HG02678 (cell line): ENCODE data around the gene PTPA.
"Not testable (repeated sequence)": the region's sequence is repeated elsewhere in the genome, so short reads cannot be mapped to it uniquely, and the experiment has no call there.

Source experiments
- ATAC-seq: cut with Tn5 transposase; IDR thresholded peaks from one replicate; pipeline ENCODE4 v1.9.1; 2021; ENCODE audit warnings: mild to moderate bottlenecking, moderate library complexity; ENCODE audit not compliant: unreplicated experiment

The PTPA gene

DNA sequence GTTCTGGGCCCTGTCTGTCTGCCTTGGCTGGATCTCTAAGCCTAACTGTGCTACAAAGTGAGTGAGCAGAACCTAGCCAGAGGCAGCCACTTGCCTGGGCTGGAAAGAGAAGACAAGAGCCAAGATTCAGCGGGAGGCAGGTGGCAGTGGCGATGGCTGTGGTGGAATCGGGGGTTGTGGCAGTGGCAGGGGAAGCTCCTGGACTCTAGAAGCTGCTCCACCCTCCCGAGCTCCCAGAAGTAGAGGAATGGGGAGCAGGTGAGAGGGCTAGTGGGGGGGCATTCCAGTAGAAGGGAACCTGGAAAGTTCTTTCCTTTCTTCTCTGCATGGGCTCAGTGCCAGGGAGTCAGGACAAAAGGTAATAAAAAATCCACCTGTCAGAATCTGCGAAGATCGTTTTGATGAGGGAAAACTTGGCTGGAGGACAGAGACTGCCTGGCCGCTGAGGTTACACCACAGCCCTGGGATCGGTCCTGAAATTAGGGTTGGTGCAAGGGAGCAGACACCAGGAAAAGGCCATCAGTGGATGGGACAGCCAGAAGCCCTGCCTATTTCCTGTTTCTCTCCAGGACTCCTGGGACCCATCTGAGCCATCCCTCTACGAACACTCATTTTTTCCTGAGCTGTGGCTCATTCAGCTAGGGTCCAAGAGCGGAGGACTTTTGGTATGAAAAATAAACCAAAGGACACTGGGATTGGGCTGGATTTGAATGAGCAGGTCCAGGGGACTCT lies 2.2 kb upstream of the PTPA start:
- ATAC-seq: no peak

DNA sequence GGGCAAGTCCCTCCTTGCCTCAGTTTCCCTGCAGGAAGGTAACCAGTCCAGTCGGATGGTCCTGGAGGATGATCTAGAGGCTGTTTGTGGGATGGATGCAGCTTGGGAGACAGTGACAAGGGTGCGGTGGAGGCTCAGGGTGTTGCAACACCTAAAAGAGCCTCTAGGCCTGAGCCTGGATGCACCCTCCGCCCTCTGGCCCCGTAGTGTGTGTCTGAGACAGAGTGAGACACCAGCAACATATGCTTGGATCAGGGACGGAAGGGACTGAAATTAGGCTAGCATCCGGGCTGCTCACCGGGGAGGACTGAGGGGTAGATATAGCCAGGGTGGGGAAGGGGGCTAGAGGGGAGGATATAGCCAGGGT lies 1.7 kb upstream of the PTPA start:
- ATAC-seq: no peak

DNA sequence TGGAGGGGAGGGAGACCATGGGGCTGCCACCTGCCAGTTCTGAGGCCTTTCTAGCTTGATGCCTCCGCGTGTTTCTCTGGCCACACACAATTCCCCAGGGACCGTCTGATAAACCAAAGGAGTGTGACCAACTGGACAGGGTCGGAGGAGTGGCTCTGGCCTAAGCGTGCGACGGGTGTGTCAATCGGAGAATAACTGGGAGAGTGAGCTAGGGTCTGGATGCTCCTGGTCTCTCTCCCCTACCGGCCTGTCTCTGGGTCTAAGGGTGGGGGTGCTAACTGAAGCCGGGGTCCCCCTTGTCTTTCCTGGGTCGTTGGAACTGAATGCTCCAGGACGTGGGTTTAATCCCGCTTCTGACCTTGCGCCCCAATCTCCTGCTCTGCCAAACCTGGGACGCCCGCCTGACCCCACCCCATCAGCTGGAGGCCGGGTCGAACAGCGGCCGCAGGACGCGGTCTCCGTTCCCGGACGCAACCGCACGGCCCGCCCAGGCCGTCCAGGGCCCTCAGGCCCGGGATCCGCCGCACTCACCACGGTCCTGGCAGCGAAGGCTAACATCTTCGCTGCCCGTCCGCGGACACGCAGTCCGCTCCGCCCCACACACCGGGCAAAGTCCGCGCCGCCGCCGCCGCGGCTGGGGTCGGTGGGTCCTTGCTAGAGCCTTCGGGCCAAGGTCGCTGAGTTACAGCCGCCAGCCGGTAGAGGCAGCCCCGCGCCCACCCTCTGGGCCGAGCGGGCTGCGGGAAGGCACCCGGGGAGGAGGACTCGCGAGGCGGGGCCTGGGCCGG lies 1.1 kb upstream of the PTPA start:
- ATAC-seq: peak; percentile 1

DNA sequence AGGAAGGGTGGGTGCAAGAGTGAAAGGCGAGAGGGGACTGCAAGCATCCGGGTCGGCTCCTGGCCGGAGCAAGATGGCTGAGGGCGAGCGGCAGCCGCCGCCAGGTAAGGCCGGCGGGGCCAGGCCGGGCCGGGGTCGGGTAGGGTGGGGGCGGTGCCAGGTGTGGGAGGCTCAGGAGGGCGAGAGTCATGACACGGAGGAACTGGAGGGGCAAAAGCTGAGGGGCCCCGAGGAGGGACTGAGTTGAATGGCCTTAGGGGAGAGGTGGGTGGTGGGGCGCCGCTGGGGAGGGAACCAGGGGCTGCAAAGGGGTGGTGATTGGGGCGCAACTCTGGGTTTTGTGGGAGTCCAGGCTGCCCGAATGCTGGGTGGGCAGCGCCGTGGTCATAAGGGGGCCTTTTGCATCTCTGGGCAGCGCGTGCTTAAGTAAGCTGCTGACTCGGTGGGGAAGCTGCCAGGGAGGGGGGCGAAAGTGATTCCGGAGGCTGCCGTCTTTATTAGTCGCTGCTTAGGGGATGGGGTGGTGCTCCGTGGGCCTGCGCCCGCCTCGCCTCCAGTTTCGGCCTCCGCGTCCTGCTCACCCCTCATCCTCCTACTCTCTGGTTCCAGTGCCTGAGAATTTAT lies 425 bp downstream of the PTPA start:
- no peak for ATAC-seq

DNA sequence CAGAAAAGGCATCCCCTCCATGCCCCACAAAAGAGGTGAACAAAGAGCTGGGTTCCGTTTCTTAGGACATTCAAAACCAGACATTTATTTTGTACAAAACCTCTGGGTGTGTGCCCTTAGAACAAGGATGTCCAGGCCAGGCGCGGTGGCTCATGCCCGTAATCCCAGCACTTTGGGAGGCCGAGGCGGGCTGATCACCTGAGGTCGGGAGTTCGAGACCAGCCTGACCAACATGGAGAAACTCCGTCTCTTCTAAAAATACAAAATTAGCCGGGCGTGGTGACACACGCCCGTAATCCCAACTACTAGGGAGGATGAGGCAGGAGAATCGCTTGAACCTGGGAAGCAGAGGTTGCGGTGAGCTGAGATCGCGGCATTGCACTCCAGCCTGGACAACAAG lies 1.3 kb downstream of the PTPA start:
- not testable (repeated sequence) for ATAC-seq

DNA sequence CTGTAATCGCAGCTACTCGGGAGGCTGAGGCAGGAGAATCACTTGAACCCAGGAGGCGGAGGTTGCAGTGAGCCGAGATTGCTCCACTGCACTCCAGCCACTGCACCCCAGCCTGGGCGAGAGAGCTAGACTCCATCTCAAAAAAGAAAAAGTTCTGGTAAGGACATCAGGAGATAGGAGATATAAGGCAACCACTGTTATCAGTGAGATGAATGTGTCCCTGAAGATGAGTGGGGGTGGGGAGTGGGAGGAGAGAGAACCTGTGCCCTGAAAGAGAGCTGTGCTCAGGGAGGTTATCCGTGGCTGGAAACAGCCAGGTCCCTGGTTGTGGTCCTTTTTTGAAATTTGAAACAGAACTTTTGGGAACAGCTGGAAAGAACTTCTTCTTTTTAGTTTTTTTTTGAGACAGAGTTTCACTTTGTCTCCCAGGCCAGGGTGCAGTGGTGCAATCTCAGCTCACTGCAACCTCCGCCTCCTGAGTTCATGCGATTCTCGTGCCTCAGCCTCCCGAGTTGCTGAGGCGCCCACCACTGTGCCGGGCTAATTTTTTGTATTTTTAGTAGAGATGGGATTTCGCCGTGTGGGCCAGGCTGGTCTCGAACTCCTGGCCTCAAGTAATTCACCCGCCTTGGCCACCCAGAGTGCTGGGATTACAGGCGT lies 2.6 kb downstream of the PTPA start:
- no peak for ATAC-seq

DNA sequence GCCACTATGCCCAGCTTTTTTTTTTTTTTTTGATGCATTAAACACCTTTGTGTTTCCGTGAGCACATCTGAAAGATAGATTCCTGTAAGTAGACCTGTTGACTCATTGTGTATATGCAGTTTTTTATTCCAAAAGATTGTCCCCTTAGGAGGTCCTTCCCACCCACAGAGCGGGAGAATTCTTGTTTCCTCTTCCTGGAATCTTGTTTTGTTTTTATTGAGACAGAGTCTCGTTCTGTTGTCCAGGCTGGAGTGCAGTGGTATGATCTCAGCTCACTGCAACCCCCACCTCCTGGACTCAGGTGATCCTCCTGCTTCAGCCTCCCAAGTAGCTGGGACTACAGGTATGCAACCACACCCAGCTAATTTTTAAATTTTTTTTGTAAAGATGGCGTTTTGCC lies 7.6 kb downstream of the PTPA start:
- ATAC-seq: no peak

DNA sequence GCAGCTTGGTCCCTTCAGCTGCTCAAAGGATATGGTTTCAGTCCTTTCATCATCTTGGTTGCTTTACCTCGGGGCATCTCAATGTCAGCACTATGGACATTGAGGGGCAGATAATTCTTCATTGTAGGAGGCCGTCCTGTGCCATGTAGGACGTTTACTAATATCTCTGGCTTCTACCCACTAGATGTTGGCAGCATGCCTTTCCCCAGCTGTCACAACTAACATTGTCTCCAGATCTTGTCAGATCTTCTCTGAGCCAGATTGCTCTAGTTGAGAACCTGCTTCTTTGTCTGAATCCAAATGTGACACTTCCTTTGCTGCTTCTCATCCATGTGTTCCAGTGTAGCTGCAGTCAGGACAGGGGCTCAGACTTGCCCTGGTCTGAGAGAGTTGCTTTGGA lies 10.3 kb downstream of the PTPA start:
- no peak for ATAC-seq

DNA sequence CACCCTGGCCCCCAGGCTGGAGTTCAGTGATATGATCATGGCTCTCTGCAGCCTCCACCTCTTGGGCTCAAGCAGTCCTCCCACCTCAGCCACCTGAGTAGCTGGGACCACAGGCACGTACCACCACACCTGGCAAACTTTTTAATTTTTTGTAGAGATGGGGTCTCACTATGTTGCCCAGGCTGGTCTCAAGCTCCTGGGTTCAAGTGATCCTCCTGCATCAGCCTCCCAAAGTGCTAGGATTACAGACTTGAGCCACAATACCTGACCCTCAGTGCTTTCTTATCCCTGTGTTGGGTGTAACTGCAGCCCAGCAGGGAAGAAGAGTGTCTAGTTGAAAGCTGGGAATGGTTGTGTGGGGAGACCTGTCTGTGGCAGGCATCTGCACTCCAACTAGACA lies 10.9 kb downstream of the PTPA start:
- no peak for ATAC-seq

DNA sequence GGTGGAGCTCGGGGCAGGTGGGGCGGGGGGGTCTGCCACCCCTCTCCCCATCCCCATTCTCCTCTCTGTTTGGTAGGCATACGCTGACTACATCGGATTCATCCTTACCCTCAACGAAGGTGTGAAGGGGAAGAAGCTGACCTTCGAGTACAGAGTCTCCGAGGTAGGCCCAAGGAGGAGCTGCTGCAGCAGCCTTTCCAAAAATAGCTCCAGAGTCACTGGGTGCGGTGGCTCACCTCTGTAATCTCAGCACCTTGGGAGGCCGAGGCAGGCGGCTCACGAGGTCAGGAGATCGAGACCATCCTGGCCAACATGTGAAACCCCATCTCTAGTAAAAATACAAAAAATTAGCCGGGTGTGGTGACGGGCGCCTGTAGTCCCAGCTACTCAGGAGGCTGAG lies 11.8 kb downstream of the PTPA start:
- ATAC-seq: not testable (repeated sequence)

DNA sequence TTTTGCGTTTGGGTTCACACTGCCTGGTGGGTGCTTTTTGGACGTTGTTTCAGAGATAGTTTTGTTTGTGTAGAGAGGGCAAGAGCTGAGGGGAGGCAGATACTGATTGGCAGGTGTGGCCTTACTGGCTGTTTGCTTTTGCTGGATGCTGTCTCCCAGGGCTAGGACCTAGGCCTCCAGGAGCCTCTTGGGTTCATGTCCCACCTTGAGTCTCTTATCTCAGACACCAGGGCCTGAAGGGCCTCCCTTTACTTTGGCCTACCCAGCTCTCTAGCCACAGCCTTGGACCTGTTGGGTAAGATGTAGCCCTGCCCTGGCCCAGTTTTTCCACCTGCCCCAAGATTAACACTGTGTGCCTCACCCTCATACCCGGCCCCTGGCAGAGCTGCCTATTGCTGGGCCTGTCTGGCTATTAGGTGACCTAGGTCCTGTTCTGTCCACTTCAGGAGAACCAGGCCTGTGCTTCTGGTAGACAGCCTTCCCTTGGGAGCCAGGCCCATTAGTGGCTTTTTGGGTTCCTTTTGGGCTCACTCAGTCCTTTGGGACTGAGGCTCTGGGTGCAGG lies 13.4 kb downstream of the PTPA start:
- no peak for ATAC-seq

DNA sequence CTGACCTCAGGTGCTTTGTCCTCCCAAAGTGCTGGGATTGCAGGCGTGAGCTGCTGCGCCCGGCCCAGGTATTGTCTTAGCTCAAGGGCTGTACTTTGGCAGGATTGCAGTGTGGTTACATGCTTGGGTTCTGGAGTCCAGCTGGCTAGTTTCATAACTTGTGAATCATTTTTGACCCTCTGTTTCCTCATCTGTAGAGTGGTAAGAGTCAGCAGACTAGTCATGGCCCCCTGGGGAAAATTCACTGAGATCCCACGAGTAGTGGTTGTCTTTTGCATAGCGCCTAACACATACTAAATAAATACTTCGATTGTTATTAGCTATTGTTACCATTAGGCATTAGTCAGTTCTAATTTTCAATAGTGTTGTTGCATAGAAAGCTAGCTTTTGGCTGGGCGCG lies 14.3 kb downstream of the PTPA start:
- ATAC-seq: no peak

DNA sequence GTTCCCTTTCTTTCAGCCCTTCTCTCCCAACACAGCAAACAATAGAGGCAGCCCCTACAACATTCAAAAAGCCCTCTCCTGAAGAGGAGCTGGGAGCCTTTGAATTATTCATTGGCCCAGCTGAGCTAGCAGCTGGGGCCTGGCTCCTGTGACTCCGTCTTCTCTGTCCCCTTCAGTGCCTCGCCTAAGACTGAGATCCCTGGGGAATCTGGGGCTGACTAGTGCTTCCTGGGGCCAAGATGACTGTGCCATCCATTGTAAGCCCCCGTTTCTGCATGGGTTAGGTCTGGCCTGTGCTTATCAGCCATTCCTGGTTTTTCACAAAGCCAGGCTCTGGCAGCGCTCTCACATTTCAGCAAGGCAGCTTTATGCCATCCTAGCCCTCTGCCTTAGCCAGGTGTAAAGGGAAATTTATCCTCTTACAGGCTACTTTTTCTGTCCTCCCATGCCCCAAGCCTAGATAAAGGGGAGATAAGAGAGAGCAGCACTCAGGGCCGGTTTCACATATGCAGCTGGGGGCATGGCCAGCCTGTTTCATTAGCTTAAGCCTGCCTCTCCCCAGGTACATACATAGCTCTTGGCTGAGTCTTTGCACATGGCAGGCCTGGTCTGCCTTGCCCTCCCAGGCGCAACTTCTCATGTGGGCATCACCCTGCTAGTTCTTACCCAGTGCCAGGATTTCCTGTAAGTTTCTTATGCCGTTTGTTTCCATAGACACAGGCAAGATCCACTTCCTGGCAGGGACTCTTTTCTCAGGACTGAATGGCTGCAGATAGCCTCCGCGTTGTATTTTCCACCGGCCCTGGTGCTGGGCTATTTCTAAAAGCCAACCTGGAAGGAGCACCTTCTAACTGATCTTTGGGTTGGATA lies 15.8 kb downstream of the PTPA start:
- ATAC-seq: no peak

DNA sequence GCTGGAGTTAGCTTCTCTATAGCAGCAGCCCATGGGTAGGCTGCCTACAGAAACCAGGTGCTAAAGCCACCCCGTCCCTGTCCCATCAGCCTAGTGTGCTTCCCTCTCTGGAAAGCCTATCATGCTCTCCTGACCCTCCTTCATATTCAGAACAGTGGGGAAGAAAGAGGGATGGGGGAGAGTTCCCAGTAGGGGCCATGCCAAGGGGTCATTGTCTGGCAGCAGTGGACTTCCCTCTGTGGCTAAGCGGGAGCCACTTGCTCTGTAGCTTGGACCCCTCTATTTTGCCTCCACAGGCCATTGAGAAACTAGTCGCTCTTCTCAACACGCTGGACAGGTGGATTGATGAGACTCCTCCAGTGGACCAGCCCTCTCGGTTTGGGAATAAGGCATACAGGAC lies 17.5 kb downstream of the PTPA start:
- no peak for ATAC-seq

DNA sequence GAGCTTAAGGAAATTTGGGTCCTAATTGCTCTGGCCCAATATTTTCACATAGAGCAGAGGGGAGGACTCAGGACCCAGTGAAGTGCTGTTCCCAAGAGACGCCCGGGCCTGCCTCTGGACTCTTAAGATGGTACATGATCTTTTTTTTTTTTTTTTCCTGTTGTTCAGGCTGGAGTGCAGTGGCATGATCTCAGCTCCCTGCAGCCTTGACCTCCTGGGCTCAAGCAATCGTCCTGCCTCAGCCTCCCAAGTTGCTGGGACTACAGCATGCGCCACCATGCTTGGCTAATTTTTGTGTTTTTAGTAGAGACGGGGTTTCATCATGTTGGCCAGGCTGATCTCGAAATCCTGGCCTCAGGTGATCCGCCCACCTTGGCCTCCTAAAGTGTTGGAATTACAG lies 19.1 kb downstream of the PTPA start:
- not testable (repeated sequence) for ATAC-seq

DNA sequence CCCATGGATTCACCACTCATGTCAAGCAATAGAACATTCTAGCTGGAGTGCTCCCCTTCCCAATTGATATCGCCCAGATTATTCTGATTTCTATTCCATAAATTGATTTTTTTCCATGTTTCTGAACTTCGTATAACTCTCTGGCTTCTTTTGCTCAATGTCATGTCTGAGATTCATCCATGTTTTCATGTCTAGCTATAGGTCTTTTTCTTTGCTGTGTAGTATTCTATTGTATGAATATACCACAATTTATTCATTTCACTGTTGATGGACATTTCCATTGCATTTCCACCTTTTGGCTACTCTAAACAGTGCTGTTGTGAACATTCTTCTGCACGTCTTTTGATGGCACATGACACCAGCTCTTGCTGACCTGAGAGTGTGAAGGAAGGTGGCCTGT lies 19.6 kb downstream of the PTPA start:
- no peak for ATAC-seq

DNA sequence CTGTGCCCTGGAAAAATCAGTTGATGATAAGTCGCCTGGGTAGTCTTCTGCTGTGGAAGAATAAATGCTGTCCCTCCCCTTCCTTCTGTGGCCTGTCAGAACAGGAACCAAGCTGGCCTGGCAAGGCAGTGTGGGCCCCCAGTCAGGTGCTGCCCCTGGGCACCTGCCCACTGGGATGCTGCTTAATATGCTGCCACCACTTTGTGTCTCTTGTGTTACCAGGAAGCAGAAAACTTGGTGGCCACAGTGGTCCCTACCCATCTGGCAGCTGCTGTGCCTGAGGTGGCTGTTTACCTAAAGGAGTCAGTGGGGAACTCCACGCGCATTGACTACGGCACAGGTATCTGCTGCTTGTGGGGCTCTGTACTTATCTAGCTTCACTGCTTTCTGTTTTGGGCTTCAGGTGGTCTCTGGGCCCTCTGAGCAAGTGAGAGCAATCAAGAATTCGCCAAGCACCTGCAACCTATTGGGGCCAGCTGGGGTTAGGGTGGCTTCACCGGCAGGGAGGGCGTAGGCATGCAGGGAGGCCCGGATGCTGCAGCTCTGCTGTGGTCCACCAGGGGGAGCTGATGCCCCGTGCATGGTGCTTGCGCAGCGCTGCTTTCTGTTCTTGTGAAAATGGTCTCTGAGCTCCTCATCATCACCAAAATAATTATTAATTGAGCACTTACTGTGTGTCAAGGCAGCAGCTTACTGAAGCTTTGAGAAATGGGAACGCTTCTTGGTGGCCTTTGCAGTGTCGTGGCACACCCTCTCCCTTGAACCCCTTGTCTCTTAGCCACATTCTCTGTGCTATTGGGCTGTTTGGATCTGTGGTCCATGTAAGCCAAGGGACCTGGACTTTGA lies 20.3 kb downstream of the PTPA start:
- ATAC-seq: no peak

DNA sequence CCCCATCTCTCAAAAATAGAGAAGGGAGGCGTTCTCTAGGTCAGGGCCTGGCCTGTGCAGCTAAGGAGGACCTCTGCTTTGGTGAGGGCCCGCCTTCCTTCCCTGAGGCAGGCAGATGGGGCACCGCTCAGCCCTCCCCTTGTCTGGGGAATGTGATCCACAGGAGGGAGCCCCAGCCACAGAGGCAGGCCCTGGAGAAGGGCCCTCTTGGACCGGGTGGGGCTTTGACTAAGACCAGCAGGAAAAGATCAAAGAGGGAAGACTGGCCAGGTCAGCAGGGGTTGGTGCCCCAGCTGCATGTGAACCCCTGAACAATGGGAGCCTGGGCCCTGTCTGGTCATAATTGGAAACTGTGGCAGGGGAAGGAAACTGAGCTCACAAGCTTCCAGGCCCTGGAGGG lies 21.9 kb downstream of the PTPA start:
- no peak for ATAC-seq

DNA sequence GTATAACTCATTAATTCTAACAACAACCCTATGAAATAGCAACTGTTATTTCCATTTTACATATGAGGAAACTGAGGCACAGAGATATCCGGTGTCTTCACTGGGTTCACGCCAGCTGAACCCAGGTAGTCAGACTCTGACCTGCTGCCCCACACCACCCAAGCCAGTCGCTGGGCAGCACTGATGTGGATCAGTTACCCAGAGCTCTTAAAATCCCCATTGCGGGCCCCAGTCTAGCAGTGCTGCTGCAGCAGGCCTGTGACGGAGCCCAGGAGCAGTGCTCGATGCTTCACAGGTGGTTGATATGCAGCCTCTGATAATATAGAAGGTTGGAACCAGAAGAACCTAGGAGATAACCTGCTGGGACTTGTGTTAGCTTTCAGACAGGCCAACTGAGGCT lies 24.3 kb downstream of the PTPA start:
- no peak for ATAC-seq
